SK-N-SH (cell line): ENCODE results near the gene SAPCD2.

Source experiments
- CHD2 ChIP-seq: fragments of 150-350 bp; IDR thresholded peaks from 2 replicates; pipeline ENCODE4 v1.6.1; 2018; ENCODE audit warnings: low read length; ENCODE audit not compliant: partially characterized antibody
- CTCF ChIP-seq: fragments of 200-600 bp; sonication (generic); IDR thresholded peaks from 2 replicates; pipeline ENCODE4 v1.6.1; 2017; ENCODE audit warnings: antibody characterized with exemption, mild to moderate bottlenecking, moderate library complexity
- EP300 ChIP-seq, 2 experiments: IDR thresholded peaks; 2 replicates each; pipeline versions ENCODE4 v1.4.0 to v1.6.1; 2012; ENCODE audit warnings: borderline replicate concordance in 1 of 2, low read depth in 1 of 2, low read length in 1 of 2
- EZH2phosphoT487 ChIP-seq: fragments of 200-600 bp; sonication (generic); IDR thresholded peaks from 2 replicates; pipeline ENCODE4 v1.6.1; 2017; ENCODE audit warnings: low read depth, mixed run types, mild to moderate bottlenecking, antibody characterized with exemption, moderate library complexity, borderline replicate concordance
- FOSL2 ChIP-seq: IDR thresholded peaks from 2 replicates; pipeline ENCODE4 v1.4.0; 2012; ENCODE audit warnings: low read depth, mild to moderate bottlenecking, moderate library complexity, borderline replicate concordance
- GABPA ChIP-seq: IDR thresholded peaks from 2 replicates; pipeline ENCODE4 v1.4.0; 2012; ENCODE audit warnings: low read depth, mild to moderate bottlenecking
- GATA2 ChIP-seq: sonication (generic); formaldehyde crosslinking; IDR thresholded peaks from 2 replicates; pipeline ENCODE4 v1.5.0; 2020; ENCODE audit warnings: mild to moderate bottlenecking, missing genetic modification reagents
- JUND ChIP-seq: IDR thresholded peaks from 2 replicates; pipeline ENCODE4 v1.4.0; 2012
- TF ChIP-seq, protein P1 (sequence below): IDR thresholded peaks from 2 replicates; pipeline ENCODE4 v1.4.0; 2012; ENCODE audit warnings: low read depth

- TF ChIP-seq EP300 (IDR thresholded peaks at IDR 0.05; ENCODE audit: borderline replicate concordance in 1 of 2, low read depth in 1 of 2, low read length in 1 of 2) (no peak), CTCF (no peak), JUND (no peak), EZH2phosphoT487 (no peak), FOSL2 (no peak), GATA2 (CRISPR knock-in tag) (no peak), GABPA (no peak), CHD2 (no peak)
- TF ChIP-seq, protein P1, sequence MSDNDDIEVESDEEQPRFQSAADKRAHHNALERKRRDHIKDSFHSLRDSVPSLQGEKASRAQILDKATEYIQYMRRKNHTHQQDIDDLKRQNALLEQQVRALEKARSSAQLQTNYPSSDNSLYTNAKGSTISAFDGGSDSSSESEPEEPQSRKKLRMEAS, result no peak
Observed at GRCh38 chr9:137078701-137079400, 8.5 kb upstream of the SAPCD2 start.
